HG02623 (cell line): ENCODE results near the gene EFNA4.

ENCODE experiments used
- ATAC-seq: cut with Tn5 transposase; IDR thresholded peaks from one replicate; pipeline ENCODE4 v1.9.1; 2021; ENCODE audit warnings: moderate library complexity; ENCODE audit not compliant: unreplicated experiment

The EFNA4 gene

GRCh38 chr1:155063550-155064110 lies at the start of gene EFNA4:
TSS of gene EFNA4 (plus strand) at chr1:155063740. CDS start at chr1:155063824, 84 bp downstream.
- peak; percentile 57 for ATAC-seq

GRCh38 chr1:155014709-155015508 lies 48.6 kb upstream of the EFNA4 start:
- no peak for ATAC-seq

GRCh38 chr1:155015527-155016230 lies 47.9 kb upstream of the EFNA4 start:
- ATAC-seq = no peak

DNA sequence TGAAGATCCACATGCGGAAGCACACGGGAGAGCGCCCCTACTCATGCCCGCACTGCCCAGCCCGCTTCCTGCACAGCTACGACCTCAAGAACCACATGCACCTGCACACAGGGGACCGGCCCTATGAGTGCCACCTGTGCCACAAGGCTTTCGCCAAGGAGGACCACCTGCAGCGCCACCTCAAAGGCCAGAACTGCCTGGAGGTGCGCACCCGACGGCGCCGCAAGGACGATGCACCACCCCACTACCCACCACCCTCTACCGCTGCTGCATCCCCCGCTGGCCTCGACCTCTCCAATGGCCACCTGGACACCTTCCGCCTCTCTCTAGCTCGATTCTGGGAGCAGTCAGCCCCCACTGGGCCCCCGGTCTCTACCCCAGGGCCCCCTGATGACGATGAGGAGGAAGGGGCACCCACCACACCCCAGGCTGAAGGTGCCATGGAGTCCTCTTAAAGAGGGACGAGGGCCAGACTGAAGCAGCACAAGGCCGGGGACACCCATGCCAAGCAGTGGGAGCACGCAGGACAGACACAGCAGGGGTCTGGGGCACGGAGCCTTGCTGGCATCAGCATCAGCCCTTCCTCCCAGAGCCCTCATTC lies 47.2 kb upstream of the EFNA4 start:
- ATAC-seq = no peak

DNA sequence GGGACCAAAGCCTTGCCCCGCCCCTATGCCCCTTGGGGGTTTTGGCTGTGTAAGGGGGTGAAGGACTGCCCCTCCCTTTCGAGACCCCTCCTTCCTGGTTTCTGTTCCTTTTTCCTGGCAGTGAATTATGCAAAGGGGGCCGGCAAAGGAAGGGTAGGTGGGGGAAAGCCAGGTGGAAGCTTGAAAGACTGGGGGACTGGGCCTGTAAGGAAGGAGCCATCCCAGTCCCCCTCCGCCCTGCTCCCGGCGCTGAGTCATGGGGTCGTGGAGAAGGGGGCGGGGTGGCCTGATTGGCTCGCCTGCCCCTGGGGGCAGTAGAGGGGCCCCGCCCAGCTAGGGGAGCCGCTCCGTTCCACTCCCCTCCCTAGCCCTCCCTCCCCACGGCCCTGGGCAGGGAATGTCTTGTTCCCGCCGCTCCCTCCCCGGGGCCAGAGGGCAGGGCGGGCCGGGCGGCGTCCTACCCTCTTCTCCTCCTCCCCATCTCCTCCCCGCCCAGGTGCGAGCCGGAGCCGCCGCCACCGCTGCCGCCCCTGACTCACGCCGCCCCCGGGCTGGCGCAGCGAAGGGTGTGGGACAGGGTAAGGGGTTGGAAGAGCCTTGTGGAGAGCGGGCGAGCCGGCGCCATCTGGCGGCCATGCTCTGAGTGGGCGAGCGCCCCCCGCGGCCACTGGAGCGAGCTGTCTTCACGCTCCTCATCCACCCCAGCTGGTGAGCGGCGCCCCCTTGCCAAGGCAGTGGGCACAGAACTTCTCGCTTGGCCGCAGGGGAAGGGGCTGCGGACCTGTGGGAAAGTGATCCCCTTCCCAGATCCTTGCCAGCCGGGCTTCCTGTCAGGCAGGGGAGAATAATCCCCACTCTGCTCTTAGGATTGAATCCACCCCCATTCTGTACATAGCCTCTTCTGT lies 46.2 kb upstream of the EFNA4 start:
- peak; percentile 81 for ATAC-seq

DNA sequence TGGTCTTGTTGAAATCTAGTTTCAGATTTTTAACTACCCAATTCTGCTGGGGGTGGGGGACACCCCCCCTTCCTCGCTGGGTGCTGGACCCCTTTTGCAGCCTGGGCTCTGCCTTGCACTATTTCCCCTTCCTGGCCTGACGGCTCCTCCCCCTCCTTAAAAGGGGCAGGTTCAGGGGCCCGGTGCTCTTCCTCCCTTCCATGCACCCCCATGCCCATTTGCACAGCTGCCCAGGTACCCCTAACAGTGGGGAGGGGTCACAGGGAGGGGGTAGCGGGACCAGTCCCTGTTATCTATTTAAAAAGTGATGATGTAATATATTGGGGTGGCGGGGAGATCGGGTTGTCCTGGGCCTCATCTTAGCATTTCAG lies 45.6 kb upstream of the EFNA4 start:
- ATAC-seq = no peak

DNA sequence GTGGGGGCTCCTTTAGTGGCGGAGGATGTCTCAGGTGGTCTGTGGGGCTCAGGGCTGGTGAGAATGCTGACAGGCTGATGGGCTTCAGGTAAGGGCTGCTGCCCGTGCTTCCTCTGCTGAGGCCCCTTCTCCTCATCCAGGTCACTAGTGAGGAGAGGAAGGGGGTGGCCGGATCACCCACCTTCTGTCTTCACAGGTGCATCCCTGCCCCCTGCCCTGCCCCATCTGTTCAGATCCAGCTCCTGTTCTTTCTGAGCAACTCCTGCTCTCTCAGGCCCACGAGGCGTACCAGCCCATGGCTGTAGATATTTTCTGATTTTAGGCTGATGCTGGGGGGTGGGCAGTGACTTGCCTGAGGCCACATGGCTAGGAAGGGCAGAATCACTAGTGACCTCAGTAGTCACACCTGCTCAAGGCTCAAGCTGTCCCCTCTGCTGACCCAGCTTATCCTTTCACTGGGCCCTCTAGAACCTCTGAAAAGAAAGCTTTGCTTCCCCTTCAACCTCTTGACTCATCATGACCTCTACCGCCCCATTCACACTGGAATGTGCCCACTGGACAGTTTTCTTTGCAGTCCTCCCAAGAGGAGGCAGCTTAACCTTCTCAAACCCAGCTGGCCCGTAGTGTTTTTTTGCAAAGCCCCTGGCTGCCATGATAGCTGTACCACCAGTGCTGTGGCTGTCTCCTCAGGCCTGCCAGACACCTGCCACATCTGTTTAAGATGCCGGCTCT lies 44.8 kb upstream of the EFNA4 start:
- ATAC-seq = no peak

DNA sequence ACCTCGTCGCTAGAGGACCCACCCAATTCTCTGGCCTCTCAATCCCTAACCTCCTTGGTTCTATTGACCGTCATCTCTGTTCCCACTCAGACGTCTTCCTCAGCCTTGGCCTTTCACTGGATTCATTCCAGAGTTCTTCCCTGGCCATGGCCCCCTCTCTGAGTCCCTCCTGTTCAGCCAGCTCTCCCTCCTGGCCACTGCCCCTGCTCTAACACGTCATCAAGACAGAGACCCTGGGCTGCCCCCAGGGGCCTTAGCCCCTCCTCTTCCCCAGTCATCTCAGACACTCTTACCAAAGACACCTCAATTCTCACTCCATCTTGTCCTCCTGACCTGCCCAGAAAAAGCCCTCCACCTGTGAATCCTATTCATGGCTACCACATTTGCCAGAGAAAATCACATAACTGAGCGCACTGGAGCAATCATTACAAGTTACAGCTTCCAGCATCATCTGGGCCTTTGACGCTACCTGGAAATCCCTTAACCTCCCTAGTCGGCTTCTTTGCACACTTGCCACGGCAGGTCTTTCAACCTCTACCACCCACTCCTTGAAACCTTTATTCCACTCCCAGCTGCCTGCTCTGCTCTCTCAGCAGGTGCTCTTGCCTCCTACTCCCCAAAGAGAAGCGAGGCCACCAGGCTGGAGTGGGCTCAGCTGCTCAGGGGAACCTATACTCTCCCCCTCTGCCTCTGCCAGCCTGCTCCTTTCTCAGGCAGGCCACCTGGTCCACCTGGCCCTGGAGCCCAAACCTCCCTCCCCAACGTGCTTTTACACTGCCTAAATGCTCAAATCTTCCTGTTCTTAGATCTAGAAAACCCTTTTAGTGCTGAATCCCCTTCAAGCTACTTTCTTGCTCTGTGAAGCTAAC lies 43.9 kb upstream of the EFNA4 start:
- ATAC-seq = no peak

DNA sequence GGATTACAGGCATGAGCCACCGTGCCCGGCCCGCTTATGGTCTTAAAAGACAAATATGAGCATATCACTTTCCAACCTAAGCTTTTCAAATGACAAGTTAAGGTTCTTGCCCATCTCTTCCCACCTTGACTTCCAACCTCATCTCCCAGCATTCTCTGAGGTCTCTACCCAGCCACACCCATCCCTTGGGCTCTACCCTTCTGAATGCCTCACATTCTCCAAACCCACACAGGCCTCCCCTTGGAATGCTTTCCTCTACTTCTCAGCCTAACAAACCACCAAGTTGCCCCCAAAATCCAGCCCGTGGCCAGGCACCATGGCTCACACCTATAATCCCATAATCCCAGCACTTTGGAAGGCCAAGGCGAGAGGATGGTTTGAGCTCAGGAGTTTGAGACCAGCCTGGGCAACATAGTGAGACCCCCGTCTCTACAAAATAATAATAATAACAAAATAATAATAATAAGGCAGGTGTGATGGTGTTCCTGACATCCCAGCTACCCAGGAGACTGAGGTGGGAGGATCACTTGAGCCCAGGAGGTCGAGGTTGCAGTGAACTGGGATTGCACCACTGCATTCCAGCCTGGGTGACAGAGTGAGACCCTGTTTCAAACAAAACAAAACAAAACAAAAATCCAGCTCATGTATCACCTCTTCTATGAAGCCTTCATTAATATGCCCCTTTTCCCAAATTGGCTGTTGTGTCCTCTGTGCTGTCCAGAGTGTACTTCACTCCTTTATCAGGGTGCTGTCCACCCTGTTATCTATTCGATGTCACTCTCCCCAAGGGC lies 41.2 kb upstream of the EFNA4 start:
- ATAC-seq = no peak

DNA sequence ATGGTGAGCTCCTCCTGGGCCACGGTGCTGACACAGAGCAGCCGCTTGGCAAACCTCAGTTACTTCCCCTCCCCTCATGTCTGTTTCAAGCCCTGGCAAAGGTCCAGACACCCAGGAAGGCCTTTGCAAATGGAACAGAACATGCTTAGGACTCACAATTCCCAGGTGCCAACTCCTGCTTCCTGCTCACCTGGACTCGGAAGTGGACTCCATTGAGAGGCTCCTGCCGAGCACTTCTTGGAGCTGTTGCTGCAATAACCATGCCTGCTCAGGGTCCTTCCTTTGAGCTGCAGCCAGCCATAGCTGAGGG lies 40.7 kb upstream of the EFNA4 start:
- ATAC-seq = no peak

GRCh38 chr1:155023627-155024026 lies 39.9 kb upstream of the EFNA4 start:
- ATAC-seq = no peak

GRCh38 chr1:155024315-155024714 lies 39.2 kb upstream of the EFNA4 start:
- ATAC-seq = no peak

GRCh38 chr1:155026154-155026553 lies 37.4 kb upstream of the EFNA4 start:
- ATAC-seq = no peak

DNA sequence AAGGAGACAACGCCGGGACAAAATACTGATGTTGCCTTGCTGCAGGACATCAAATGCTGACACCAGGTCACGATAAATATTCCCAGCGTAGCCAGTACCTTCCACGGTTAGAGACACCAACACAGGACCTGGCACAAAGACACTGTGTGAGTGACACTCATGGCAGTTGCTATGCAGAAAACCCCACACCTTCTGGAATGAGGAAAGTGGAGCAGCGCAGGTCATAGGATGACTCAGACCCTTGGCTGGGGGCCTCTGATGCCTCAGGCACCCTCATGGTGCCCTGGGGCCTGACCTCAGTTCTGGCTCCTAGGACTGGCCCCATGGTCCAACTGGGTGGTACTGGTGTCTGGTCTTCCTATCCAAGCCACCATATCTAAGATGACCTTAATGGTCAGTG lies 37.0 kb upstream of the EFNA4 start:
- ATAC-seq = no peak

DNA sequence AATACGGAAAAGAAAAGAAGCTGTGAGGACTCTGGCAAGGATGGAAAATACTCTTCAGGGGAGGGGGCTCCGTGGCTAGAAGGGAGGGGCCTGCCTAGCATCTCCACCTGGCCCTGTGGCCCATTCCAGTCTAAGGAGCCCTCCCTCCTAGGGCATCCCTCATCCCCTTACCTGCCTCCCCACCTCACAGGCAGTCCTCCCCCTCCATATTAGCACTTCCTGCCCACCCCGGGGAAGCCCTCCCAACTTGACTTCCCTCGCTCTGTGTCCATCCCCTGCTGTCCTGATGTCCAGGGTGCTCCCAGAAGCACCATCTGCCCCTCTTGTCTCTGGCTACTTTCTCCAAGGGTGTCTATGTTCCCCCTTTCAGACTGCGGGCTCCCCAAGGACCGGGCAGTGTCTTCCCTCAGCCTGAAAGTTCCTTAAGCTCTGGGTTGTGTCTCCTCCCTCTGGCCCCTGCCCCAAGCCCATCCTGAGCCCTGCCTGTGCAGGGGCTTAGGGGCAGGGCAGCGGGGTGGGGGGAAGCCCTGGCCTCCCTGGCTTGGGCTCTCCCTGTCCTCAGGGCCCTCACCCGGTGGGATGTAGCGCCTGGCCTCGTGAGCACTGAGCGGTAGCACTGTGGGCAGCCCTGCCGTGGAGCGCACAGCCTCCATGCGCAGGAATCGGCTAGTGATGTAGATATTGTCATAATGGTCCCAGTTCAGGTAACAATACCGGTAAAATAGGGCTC lies 33.9 kb upstream of the EFNA4 start:
- no peak for ATAC-seq

DNA sequence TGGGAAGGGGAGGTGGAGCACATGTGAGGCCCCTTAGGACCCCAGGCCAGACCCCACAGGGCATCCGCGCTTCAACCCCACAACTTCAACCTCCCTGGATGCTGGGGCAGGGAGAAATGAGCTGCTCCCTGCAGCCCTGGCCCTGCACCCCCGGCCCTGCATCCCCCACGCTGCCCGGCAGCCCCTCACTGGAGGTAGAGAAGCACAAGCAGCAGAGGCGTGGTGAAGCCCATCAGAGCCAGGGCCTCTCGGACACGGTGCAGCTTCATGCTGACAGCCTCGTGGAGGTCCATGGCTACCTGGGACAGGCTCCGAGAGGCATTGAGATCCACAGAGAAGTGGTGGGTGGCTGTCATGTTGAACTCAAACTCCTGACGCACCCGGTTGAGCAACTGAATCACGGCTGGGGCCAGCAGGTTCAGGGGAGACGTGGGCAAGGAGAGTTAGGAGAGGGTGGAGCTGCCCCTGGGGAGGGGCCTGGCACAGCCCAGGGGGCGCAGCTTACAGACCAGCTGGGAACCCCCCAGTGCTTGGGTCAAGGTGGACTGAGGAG lies 33.2 kb upstream of the EFNA4 start:
- ATAC-seq = no peak

DNA sequence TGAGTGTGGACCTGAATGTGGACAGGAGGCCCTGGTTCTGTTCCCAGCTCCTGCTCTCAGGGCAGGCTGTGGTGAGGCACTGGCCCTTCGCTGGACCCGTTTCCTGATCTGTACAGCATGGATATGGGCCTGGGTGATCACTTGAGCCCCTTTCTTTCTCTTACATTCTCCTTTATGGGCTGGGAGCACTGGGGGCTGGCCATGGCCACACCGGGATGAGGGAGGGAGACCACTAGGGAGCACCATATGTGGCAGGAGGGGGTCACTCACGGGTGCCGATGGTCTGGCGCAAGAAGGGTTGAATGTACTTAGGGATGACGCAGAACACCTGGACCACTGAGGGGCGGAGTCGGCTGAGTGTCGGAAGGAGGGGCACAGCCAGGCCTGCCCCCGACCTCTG lies 32.6 kb upstream of the EFNA4 start:
- ATAC-seq = no peak

DNA sequence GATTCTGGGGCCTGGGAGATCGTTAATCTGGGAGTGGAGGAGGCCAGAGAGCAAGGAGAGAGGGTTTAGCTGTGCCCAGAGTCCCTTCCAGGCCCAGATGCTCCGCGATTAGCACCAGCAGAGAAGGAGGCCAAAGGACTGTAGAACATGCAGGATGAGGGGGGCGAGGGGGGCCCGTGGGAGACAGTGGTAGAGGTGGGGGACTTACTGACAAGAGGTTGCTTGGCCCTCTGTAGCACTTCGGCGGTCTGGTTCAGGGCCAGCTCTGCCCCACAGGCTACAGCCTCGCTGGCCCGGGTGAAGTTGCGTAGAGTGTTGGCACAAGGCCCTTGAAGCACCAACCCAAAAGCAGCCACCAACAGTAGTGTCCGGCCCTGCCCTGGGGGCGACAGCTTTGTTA lies 30.7 kb upstream of the EFNA4 start:
- ATAC-seq = no peak
